Measurements from ENCODE around the gene PDZRN3. TPM values are rescaled to one million over a fixed set of nuclear protein-coding genes. Genes with fewer than 3 reads are reported as not detected.

PDZRN3 gene
- polyA plus RNA-seq, 12 donors = 71.1 to 111 (median 87.2) TPM; not detected in 1

- no peak for DNase-seq
Observed at GRCh38 chr3:73525591-73525990, 99.2 kb downstream of the PDZRN3 start.

DNA sequence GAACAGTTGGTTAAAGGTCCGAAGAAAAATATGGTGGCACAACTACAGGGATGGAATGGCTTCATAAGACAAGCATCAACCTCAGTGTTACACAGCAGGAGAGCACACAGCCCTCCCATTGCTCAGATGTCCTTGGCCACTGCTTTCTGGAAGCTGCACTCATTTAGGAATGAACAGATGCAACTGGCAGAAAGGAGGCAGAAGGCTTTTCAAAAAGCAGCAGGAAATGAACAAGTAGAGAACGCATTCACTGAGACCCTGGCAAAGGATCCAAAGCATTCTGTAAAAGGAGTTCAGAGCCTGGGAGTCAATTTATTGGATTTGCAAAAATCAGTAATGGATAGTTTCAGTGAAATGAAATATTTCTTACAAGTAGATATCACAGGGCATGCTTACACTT is 101.1 kb downstream of the PDZRN3 start:
- peak; percentile 25 for DNase-seq

GRCh38 chr3:73521734-73522336 is 102.9 kb downstream of the PDZRN3 start:
- no peak for DNase-seq

DNA sequence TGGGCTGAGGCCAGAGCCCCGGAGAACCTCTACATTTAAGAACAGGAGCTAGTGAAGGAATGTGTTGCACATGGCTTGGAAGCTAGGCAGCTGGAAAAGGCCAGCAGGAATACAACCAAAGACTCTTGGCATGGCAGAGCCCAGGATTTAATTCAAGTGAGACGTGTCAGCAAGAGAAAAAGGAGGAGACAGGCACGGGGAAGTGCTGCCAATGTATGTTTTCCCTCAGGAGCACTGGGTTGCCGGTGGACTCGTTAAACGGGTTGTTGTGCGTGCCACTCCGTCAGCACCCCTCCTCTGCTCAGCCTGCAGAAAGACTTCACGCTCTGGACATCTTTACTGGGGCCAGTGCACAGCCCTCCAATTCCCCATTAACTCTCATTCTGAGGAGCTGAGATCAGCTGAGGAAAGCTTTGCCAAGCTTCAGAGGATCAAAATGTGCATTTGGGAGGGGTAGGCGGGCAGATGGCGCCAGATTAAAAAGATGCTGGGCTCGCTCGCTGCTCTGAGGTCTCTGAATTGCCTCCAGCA is 103.7 kb downstream of the PDZRN3 start:
- peak; percentile 91 for DNase-seq

GRCh38 chr3:73516631-73517030 is 108.1 kb downstream of the PDZRN3 start:
- no peak for DNase-seq

GRCh38 chr3:73513260-73513659 is 111.5 kb downstream of the PDZRN3 start:
- DNase-seq = no peak

- DNase-seq = peak; percentile 60
Observed at GRCh38 chr3:73511571-73512525, 112.9 kb downstream of the PDZRN3 start.

DNA sequence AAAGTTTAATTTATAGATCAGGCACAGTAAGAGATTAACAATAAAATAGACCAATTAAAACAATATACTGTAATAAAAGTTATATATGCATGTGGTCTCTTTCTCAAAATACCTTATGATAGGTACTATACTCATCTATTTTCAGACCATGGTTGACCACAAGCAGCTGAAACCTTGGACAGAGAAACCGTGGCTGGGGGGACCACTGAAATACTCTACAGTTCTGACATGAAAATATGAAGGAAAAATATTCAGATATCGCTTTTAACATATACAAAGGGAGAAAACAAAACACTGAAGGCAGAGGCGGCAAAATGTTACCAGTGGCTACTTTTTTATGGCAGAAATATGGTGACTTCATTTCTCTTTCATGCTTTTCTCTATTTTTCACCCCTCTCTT is 114.0 kb downstream of the PDZRN3 start:
- no peak for DNase-seq

DNA sequence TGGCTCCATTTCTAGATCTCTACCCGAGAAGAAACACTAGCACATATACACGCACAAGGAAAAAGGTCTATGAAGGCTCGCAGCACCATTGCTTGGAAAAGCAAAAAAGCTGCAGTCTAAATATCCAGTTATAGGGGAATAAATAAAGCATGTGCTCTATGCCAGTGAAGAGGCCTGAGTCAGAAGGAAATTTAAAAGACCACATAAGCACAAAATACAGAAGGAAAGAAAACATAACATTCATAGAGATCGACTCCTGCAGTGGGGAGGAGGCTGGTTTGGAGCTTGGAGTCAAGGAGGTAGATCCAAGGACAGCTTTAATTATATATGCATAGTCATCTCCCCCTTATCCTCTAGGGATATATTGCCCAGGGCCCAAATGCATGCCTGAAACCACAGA is 114.4 kb downstream of the PDZRN3 start:
- DNase-seq = no peak

GRCh38 chr3:73509816-73510215 is 114.9 kb downstream of the PDZRN3 start:
- no peak for DNase-seq

DNA sequence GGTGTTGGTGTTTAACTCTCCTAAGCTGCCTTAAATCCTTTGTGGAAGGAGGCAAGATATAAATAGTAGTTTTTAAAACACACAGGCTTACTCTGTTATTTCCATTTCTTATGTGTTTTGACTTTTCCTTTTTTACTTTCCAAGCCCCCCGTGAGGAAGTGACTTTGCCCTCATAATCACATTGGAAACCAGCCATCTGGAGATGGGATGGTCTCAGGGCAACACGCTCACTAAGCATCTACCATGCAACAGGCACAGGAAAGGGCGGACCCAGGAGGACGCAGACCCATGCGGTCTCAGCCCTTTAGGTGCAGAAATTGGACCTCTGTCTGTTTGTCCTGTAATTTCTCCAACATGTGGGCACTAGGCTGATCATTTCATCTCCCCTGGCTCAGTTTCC is 115.7 kb downstream of the PDZRN3 start:
- DNase-seq = no peak

DNA sequence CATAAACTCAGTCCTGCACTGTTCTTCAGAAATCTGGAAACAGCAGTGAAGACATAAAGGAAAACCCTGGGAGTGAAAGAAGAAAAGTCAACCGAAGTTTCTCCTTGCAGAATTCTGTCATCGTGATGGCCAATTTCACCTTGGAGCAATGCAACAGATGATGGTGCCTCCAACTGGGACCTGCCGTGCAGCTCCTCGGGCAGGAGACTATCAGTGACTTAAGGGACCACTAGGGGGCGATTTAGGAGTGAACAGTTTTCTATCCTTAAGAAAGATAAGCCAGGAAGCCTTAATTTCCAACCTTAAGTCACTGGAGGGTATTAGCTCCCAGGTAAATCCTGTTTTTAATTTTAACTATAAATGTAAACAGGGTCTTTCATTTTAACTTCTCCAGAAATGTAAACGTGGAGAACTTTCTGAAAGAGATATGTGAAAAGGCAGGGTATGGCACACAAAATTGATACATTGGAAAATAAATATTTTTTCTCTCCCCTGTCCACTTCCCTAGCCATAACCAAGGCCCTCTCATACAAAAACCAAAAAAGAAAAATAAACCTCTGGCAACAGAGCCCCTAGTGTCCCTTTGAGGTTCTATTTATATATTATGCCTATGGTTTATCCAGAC is 116.3 kb downstream of the PDZRN3 start:
- DNase-seq = peak; percentile 61

- DNase-seq = no peak
Observed at GRCh38 chr3:73504852-73505251, 119.9 kb downstream of the PDZRN3 start.

DNA sequence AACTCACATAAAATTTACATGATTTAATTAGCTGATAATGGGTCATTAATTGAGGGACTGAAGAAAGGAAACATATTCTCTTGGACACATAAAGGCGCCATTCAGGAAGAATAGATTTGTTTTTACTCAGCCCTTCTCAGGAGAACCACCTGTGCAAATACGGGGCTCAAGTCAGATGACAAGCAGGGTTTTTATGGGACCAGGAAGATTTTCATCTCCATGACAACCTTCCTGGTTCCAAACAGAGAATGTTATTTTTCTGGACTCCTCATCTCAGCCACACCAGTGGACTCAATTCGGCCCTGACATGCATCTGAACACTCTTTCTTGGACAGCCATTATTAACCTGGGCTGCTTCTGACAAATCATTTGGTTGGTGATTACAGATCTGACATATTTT is 120.5 kb downstream of the PDZRN3 start:
- no peak for DNase-seq

DNA sequence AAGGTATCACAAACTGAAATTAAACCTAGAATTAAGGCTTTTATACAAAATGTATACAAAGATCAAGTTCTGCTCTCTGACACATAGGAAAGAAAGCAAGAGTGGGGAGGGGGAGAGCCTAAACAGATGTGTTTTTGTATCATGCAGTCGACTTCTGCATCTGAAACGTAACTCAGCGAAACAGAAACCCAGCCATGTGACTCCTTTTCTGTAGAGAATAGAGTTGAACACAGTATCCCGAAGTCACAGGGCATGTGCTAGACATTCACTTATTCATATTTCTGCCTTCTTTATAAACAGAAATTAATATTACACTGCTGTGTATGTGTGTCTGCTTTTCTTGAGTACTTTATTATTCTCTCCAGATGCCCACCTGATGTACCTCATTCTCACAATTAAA is 121.0 kb downstream of the PDZRN3 start:
- DNase-seq = no peak

DNA sequence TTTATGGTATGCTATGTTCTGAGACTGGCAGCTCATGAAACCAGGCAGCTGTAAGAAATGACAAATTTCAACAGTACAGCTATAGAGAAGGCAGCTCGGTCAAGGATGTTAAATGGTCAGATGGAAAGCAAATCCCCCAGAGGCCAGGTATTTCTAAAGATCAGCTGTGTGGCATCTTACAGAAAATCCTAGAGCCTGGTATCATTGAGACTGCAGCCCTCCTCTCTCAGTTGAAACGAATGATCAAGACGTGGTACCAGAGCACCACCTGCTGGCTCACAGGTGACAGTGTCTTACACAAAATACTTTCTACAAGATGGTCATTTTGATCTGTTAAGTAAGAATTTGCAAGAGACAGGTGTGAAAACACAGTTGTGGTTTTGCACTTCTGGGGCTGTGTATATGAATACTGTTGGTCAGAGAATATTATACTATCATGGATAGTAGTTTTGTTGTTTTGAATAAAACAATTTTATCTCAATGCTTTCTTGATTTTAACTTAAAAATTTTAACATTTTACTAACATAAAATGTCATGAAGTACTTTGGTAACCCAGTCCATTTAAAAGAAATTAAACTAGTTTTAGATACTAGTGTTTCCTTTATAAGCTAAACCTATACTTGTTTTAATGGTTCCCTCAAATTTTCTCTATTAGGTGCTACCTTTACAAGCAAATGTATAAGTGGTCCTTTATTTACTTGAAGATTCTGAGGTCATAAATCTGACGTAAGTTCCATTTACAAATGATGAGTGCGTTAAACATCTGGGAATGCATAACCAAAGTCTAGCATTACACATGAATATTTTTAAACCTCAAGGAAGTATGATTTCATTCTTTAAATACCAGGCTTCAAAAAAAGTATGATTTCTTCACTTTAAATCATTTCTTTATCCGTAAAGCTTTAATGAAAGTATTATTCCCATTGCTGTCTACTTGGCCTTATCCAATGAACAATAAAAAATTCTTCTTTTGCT is 121.8 kb downstream of the PDZRN3 start:
- peak; percentile 76 for DNase-seq

- DNase-seq = no peak
Observed at GRCh38 chr3:73500321-73500720, 124.4 kb downstream of the PDZRN3 start.

DNA sequence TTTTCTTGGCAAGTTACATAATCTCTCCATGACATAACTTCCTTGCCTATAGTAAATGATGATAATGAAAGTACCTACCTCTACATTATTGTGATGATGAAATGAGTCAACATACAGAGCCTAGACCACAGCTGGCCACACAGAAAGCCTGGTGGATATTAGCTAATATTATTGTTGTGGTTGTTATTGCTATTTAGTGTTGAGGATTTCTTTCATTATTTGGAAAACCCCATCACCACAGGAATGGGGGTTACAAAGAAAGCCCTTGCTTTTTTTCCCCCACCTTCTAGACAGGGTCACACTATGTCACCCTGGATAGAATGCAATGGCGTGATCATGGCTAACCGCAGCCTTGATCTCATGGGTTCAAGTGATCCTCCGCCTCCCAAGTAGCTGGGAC is 125.0 kb downstream of the PDZRN3 start:
- DNase-seq = no peak

DNA sequence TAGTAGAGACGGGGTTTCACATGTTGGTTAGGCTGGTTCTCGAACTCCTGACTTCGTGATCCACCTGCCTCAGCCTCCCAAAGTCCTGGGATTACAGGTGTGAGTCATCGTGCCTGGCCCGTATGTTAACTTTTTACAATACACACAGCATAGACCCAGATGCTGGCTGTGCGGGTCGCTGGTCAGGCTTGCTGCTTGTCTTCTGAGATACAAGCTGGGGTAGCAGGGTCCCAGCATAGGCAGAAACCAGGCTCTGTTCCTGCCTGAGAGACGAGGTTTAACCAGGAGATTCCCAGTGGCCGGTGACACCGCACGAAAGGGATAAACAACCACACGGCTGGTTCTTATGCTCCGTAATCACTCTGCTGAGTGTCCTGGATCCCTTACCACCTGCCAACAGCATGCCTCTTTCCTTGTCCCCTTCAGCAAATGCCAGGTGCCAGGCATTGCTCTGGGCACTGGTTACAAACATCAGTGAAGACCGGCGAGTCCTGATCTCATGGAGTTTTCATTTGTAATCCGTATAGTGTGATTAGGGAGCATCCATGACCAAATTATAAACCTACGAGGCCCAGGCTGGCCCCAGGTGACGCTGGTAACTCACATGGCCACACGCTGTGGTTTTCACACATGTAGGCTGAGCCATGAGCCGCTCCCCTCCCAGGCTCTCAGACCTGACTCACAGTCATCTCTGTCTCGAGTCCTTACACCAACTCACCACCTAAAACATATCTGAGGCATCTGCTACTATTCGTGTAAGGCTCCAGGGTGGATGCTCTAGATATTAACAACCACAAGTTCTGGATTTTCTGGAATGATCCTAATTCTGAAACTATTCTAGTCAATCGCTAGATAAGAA is 125.7 kb downstream of the PDZRN3 start:
- no peak for DNase-seq

Measured in muscle of arm (tissue), 12 donors.